Tibial nerve (tissue), 4 donors: ENCODE data around the gene TNKS1BP1.
"Not testable (repeated sequence)": the region's sequence is repeated elsewhere in the genome, so short reads cannot be mapped to it uniquely, and the experiment has no call there.

ENCODE experiments used
- CTCF ChIP-seq, 5 experiments: fragments of 200-600 bp in 3 of 5; fragments of 450-650 bp in 2 of 5; sonication (generic) in 3 of 5; IDR thresholded peaks; one replicate each; pipeline ENCODE4 v1.5.1; 2016 to 2019; ENCODE audit warnings: antibody characterized with exemption in 5 of 5, mild to moderate bottlenecking in 3 of 5, moderate library complexity in 2 of 5
- EP300 ChIP-seq, 2 donors: sonication (generic); formaldehyde crosslinking; IDR thresholded peaks; one replicate each; pipeline ENCODE4 v1.6.1; 2017; ENCODE audit warnings: antibody characterized with exemption in 2 of 2, mild to moderate bottlenecking in 1 of 2
- POLR2A ChIP-seq, 2 donors: fragments of 450-650 bp; IDR thresholded peaks; one replicate each; pipeline ENCODE4 v1.6.1; 2017; ENCODE audit warnings: antibody characterized with exemption in 2 of 2, mild to moderate bottlenecking in 2 of 2, moderate library complexity in 2 of 2

- not testable (repeated sequence) for TF ChIP-seq CTCF, POLR2A, EP300 (IDR thresholded peaks at IDR 0.05)
Observed at GRCh38 chr11:57336856-57337255, 12.1 kb upstream of the TNKS1BP1 start.
